OCI-LY3 (cell line): ENCODE data around the gene KIF3A.

ENCODE experiments used
- CTCF ChIP-seq: fragments of 200-600, 300-600 bp; sonication (generic); IDR thresholded peaks from 2 replicates; pipeline ENCODE4 v1.5.1; 2014; ENCODE audit warnings: antibody characterized with exemption, low read length, low read depth
- EZH2phosphoT487 ChIP-seq: fragments of 200-600 bp; shearing (Covaris generic); IDR thresholded peaks from 2 replicates; pipeline ENCODE4 v1.6.1; 2018; ENCODE audit warnings: antibody characterized with exemption, mixed run types, low read depth

- TF ChIP-seq CTCF = peak; percentile 14; the same call in 1 of the 2 replicates
- TF ChIP-seq EZH2phosphoT487 = no peak
These were observed 17.6 kb upstream of the KIF3A start for GRCh38 chr5:132754947-132755346.
